Lung (tissue), 16 donors: ENCODE data around the gene MIOX. TPM values are rescaled to one million over a fixed set of nuclear protein-coding genes. Genes with fewer than 3 reads are reported as not detected.

ENCODE experiments used
- ATAC-seq: fragments of 200-7000 bp; cut with Tn5 transposase; one replicate; pipeline ENCODE4 v1.9.1; 2020; ENCODE audit warnings: moderate number of reproducible peaks; ENCODE audit not compliant: insufficient read depth, low FRiP score
- DNase-seq, 3 donors: peaks; one replicate each; pipeline ENCODE4 v3.0.0-alpha.2; 2013 to 2017
- H3K27ac ChIP-seq, 2 donors: one replicate each; pipeline ENCODE4 v1.5.1; 2013; ENCODE audit warnings: mild to moderate bottlenecking in 2 of 2, moderate library complexity in 2 of 2, control low read depth in 1 of 2, inconsistent platforms in 1 of 2, low read depth in 1 of 2, low read length in 1 of 2
- H3K27me3 ChIP-seq, 3 donors: one replicate each; pipeline ENCODE4 v1.5.1; 2013; ENCODE audit warnings: low read length in 2 of 3; ENCODE audit not compliant: control insufficient read depth in 3 of 3, insufficient read depth in 3 of 3
- H3K36me3 ChIP-seq, 4 donors: one replicate each; pipeline ENCODE4 v1.5.1; 2013; ENCODE audit warnings: low read length in 4 of 4, mild to moderate bottlenecking in 1 of 4, moderate library complexity in 1 of 4; ENCODE audit not compliant: control insufficient read depth in 4 of 4, insufficient read depth in 4 of 4
- H3K4me1 ChIP-seq, 5 donors: one replicate each; pipeline ENCODE4 v1.5.1; 2013; ENCODE audit warnings: low read length in 5 of 5, mild to moderate bottlenecking in 2 of 5, moderate library complexity in 1 of 5; ENCODE audit not compliant: control insufficient read depth in 5 of 5, insufficient read depth in 5 of 5
- H3K4me3 ChIP-seq: one replicate; pipeline ENCODE4 v1.5.1; 2013; ENCODE audit warnings: mild to moderate bottlenecking, control low read depth, moderate library complexity
- H3K9ac ChIP-seq, 2 donors: one replicate each; pipeline ENCODE4 v1.5.1; 2013; ENCODE audit warnings: low read length in 2 of 2, control low read depth in 1 of 2; ENCODE audit not compliant: insufficient read depth in 1 of 2
- H3K9me3 ChIP-seq, 4 donors: one replicate each; pipeline ENCODE4 v1.5.1; 2013; ENCODE audit warnings: low read length in 3 of 4, mild to moderate bottlenecking in 1 of 4, moderate library complexity in 1 of 4; ENCODE audit not compliant: control insufficient read depth in 4 of 4, insufficient read depth in 3 of 4
- WGBS, 2 donors: extraction: QIAGEN DNeasy Blood & Tissue Kit; methylation state at CpG; one replicate each; pipeline ENCODE4 v1.1.7; 2013; 5-methylcytosine and 5-hydroxymethylcytosine counted together
- long read RNA-seq, 5 donors: transcript quantifications; one replicate each; lab custom pipeline, GENCODE V29; 2026
- polyA plus RNA-seq, 2 donors: library from polyadenylated mRNA; stranded (reverse); fragments of 200-250 nt; gene quantifications; one replicate each; pipeline ENCODE4 v1.2.1, GENCODE V29; 2013
- total RNA-seq, 2 donors: library from RNA; depleted of rRNA in 1 of 2; stranded (reverse); fragments of >200 nt in 1 of 2; gene quantifications; one replicate each; pipeline ENCODE4 v1.2.1, GENCODE V29; 2014 to 2021
- TF ChIP-seq, protein P1 (sequence below): IDR thresholded peaks from 2 replicates; pipeline ENCODE4 v1.5.1; 2012; ENCODE audit warnings: mild to moderate bottlenecking; ENCODE audit errors: control extremely low read depth, extremely low read depth
- donor health status: control.
- donor health status: control.
- donor health status: Bipolar disorder and iron deficiency.
- donor health status: healthy.
- donor health status: DM: yes; HTN: yes; CAD: no.

MIOX gene
- total RNA-seq (not detected), polyA plus RNA-seq (under 1 TPM in 1 of 2 donors, not detected in 1; 0.08 TPM)
- long read RNA-seq, donor 1: 0 reads
- long read RNA-seq, donor 2: 0 reads
- long read RNA-seq, donor 3: 0 reads
- long read RNA-seq, donor 4: 0 reads
- long read RNA-seq, donor 5: 0 reads

DNA sequence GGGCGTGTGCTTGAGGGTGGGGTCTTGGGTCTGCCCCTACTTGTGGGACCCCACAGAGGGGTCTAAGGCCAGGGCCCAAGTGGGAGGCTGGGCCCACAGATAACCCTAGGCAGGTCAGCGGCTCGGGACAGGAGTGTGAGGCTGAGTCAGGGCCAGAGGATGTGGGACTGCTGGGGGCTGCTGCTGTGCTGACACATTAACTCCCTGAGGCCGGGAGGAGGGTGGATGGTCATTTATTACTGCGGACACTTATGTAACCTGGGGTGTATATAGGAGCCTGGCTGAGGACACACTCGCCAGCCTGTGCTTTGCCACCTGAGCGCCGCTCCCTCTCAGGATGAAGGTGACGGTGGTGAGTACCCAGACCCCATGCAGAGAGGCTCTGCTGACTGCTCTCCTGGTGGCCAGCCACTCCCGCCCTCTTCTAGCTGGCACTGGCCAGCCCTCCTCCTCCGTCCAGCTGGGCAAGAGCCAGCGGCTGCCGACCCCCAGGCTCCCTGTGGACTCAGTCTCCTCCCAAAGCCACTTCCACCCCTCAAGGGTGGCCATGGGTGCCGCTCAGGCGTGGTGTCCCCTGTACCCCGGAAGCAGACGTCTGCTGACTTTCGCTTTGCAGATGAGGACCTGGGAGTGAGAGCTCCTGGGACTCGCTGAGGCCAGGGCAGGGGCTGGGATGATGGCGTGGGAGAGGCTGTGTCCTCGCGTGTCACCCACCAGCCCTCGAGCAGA, at the start of gene MIOX:
MIOX (plus strand) TSS at position 299 of the 729 bp plus-strand sequence; CDS start at position 338, 39 bp downstream.
- WGBS, 2 donors: 75 to 83% methylated on average over 23 of the region's 23 CpGs
- Histone ChIP-seq H3K9ac (no peak within 1 kb of the TSS), H3K4me3 (no peak within 1 kb of the TSS), H3K36me3 (no peaks in the 10 kb centered on the region), H3K27ac (no peak within 1 kb of the TSS), H3K27me3 (peaks cover 0 to 18% (median 8%) of the 10 kb centered on the region in 3 donors), H3K9me3 (no peaks in the 10 kb centered on the region), H3K4me1 (peaks cover 0 to 5% (median 0%) of the 10 kb centered on the region in 5 donors)
- ATAC-seq (no peak), DNase-seq (no peak)
- TF ChIP-seq, protein P1, sequence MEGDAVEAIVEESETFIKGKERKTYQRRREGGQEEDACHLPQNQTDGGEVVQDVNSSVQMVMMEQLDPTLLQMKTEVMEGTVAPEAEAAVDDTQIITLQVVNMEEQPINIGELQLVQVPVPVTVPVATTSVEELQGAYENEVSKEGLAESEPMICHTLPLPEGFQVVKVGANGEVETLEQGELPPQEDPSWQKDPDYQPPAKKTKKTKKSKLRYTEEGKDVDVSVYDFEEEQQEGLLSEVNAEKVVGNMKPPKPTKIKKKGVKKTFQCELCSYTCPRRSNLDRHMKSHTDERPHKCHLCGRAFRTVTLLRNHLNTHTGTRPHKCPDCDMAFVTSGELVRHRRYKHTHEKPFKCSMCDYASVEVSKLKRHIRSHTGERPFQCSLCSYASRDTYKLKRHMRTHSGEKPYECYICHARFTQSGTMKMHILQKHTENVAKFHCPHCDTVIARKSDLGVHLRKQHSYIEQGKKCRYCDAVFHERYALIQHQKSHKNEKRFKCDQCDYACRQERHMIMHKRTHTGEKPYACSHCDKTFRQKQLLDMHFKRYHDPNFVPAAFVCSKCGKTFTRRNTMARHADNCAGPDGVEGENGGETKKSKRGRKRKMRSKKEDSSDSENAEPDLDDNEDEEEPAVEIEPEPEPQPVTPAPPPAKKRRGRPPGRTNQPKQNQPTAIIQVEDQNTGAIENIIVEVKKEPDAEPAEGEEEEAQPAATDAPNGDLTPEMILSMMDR: no peak

GRCh38 chr22:50437511-50438304, 49.0 kb upstream of the MIOX start:
- DNase-seq (no peak), ATAC-seq (no peak)
- 92 to 93% methylated on average over 36 of the region's 36 CpGs for WGBS, 2 donors
- TF ChIP-seq, protein P1: no peak
- Histone ChIP-seq H3K4me1 (no peaks in the 10 kb centered on the region), H3K9ac (no peak overlapping the region), H3K9me3 (no peaks in the 10 kb centered on the region), H3K4me3 (no peak overlapping the region), H3K27me3 (no peaks in the 10 kb centered on the region), H3K36me3 (peaks cover 2 to 76% (median 24%) of the 10 kb centered on the region in 4 donors), H3K27ac (no peak overlapping the region)

DNA sequence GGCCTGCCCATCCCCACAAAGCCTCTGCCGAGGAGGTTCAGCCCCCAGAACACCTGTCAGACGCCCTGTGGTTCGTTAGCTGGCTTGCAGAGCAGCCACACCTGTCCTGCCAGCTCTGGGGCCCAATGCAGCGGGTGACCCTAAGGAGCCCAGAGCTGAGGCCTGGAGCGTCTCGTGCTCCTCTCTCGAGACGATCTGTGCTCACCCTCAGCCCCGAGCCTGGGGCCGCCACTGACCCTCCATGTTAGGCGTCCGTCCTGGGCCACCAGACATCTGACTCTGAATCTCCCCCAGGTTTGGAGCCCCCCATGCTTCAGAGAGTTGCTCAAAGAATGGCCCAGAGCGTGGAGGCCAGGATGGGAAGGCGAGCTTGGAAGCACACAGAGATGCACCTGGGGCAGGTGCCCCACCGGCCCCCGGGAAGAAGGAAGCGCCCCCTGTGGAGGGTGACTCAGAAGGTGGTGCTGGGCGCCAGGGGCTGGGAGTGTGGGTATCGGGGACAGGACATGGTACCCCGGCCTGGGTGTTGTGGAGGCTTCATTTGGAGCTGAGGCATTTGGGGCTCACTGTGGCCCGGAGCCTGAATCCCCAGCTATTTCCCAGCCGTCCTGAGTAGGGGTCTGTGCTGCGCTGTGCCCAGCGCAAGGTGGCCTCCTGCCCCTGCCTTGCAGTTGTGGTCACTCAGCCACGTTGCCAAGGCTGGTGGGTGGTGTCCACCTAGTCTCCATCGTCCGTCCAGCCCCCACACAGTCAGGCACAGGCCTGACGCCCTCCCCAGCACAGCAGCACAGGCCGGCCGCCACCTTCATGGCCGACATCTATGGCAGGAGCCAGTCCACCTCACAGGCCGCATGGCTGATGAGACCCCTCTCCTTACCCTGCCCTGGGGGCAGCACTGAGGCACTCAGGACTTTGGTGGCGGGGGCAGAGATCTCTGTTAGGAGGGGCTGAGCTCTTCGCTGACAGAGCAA, 48.1 kb upstream of the MIOX start:
- Histone ChIP-seq H3K9ac (no peak overlapping the region), H3K27me3 (no peaks in the 10 kb centered on the region), H3K4me3 (no peak overlapping the region), H3K27ac (no peak overlapping the region), H3K36me3 (peaks cover 0 to 75% (median 24%) of the 10 kb centered on the region in 4 donors), H3K4me1 (no peaks in the 10 kb centered on the region), H3K9me3 (no peaks in the 10 kb centered on the region)
- ATAC-seq (no peak), DNase-seq (no peak)
- TF ChIP-seq, protein P1: no peak
- 93 to 94% methylated on average over 34 of the region's 34 CpGs for WGBS, 2 donors
